ENCODE measurements around the gene LAIR1. TPM values are rescaled to one million over a fixed set of nuclear protein-coding genes. Genes with fewer than 3 reads are reported as not detected.

LAIR1 gene, protein sequence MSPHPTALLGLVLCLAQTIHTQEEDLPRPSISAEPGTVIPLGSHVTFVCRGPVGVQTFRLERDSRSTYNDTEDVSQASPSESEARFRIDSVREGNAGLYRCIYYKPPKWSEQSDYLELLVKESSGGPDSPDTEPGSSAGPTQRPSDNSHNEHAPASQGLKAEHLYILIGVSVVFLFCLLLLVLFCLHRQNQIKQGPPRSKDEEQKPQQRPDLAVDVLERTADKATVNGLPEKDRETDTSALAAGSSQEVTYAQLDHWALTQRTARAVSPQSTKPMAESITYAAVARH
- total RNA-seq: 0.20 and 3.9 TPM in 2 replicates
- 1.8 and 2.2 TPM in 2 replicates for polyA plus RNA-seq

- Histone ChIP-seq H3K4me1 (ENCODE audit: insufficient read depth) (no peaks in the 10 kb centered on the region), H3K27me3 (no peaks in the 10 kb centered on the region), H3K27ac (no peak within 1 kb of the TSS), H3K36me3 (replicated peaks; ENCODE audit: insufficient read depth, low read depth) (no peaks in the 10 kb centered on the region), H3K4me2 (no peak within 1 kb of the TSS), H2AFZ (no peak within 1 kb of the TSS), H3K4me3 (no peak within 1 kb of the TSS), H3K79me2 (no peaks in the 10 kb centered on the region), H3K9me2 (replicated peaks; ENCODE audit: insufficient read depth) (no peaks in the 10 kb centered on the region), H4K20me1 (ENCODE audit: insufficient read depth, poor library complexity, severe bottlenecking) (no peaks in the 10 kb centered on the region), H3K9me3 (ENCODE audit: low read depth) (no peaks in the 10 kb centered on the region)
- TF ChIP-seq CTCF (IDR thresholded peaks at IDR 0.05; ENCODE audit: poor library complexity) (no peak), EZH2phosphoT487 (IDR thresholded peaks at IDR 0.05; ENCODE audit: low read depth, severe bottlenecking, unreplicated experiment) (no peak), EZH2 (IDR thresholded peaks at IDR 0.05; ENCODE audit: borderline replicate concordance) (no peak)
- WGBS (ENCODE audit: low lambda C conversion rate, missing lambda C conversion rate): 81% methylated on average over 13 of the region's 13 CpGs
- DNase-seq (ENCODE audit: low spot score): no peak
These were observed at the start of gene LAIR1 for GRCh38 chr19:54364775-54365257. Gene LAIR1 (minus strand): TSS chr19:54364931. CDS start chr19:54364804, 127 bp downstream.

- WGBS (ENCODE audit: low lambda C conversion rate, missing lambda C conversion rate): 85% methylated on average over 4 of the region's 4 CpGs
- H3K4me3 ChIP-seq: no peak overlapping the region
- no peak for TF ChIP-seq EZH2phosphoT487 (IDR thresholded peaks at IDR 0.05; ENCODE audit: low read depth, severe bottlenecking, unreplicated experiment)
- TF ChIP-seq CTCF (IDR thresholded peaks at IDR 0.05; ENCODE audit: poor library complexity): no peak
- no peak for TF ChIP-seq EZH2 (IDR thresholded peaks at IDR 0.05; ENCODE audit: borderline replicate concordance)
- no peak overlapping the region for H2AFZ ChIP-seq
- H4K20me1 ChIP-seq (ENCODE audit: insufficient read depth, poor library complexity, severe bottlenecking): no peaks in the 10 kb centered on the region
- H3K36me3 ChIP-seq (replicated peaks; ENCODE audit: insufficient read depth, low read depth): no peaks in the 10 kb centered on the region
- no peak overlapping the region for H3K4me2 ChIP-seq
- H3K4me1 ChIP-seq (ENCODE audit: insufficient read depth): peaks cover 10% of the 10 kb centered on the region
- no peak for DNase-seq (ENCODE audit: low spot score)
- H3K79me2 ChIP-seq: no peaks in the 10 kb centered on the region
- peaks cover 21% of the 10 kb centered on the region for H3K27me3 ChIP-seq
- no peak overlapping the region for H3K27ac ChIP-seq
- H3K9me3 ChIP-seq (ENCODE audit: low read depth): no peaks in the 10 kb centered on the region
- H3K9me2 ChIP-seq (replicated peaks; ENCODE audit: insufficient read depth): no peaks in the 10 kb centered on the region
These were observed 49.4 kb upstream of the LAIR1 start for GRCh38 chr19:54414156-54414555.

- WGBS (ENCODE audit: low lambda C conversion rate, missing lambda C conversion rate): 65% methylated on average over 4 of the region's 4 CpGs
- no peak overlapping the region for H2AFZ ChIP-seq
- TF ChIP-seq EZH2phosphoT487 (IDR thresholded peaks at IDR 0.05; ENCODE audit: low read depth, severe bottlenecking, unreplicated experiment) (no peak), CTCF (IDR thresholded peaks at IDR 0.05; ENCODE audit: poor library complexity) (no peak), EZH2 (IDR thresholded peaks at IDR 0.05; ENCODE audit: borderline replicate concordance) (no peak)
These were observed 48.1 kb upstream of the LAIR1 start for GRCh38 chr19:54412877-54413276.

More at GRCh38 chr19:54412877-54413276, 48.1 kb upstream of the LAIR1 start:
- H3K9me3 ChIP-seq (ENCODE audit: low read depth): no peaks in the 10 kb centered on the region
- DNase-seq (ENCODE audit: low spot score): no peak
- no peaks in the 10 kb centered on the region for H3K79me2 ChIP-seq
- no peak overlapping the region for H3K4me2 ChIP-seq
- peaks cover 2% of the 10 kb centered on the region for H3K4me1 ChIP-seq (ENCODE audit: insufficient read depth)
- H3K27ac ChIP-seq: no peak overlapping the region
- H3K4me3 ChIP-seq: no peak overlapping the region
- peaks cover 21% of the 10 kb centered on the region for H3K27me3 ChIP-seq
- H3K9me2 ChIP-seq (replicated peaks; ENCODE audit: insufficient read depth): no peaks in the 10 kb centered on the region
- H4K20me1 ChIP-seq (ENCODE audit: insufficient read depth, poor library complexity, severe bottlenecking): no peaks in the 10 kb centered on the region
- no peaks in the 10 kb centered on the region for H3K36me3 ChIP-seq (replicated peaks; ENCODE audit: insufficient read depth, low read depth)

All from hepatocyte (in vitro differentiated cells).